ENCODE data around the gene PRDX1.

PRDX1 gene

GRCh38 chr1:45465277-45465676 is 56.4 kb downstream of the PRDX1 start:
- no peak for DNase-seq (ENCODE audit: low read depth)

Measured in T follicular helper cell (primary cell).